HUES48 (cell line): ENCODE results near the gene EGFLAM.
A peak's percentile ranks its signal among the peaks of the same experiment; 100 is the strongest.

Source experiments
- H3K27ac ChIP-seq: one replicate; pipeline ENCODE4 v1.7.0; 2013; ENCODE audit warnings: low read depth, low read length, inconsistent platforms
- H3K27me3 ChIP-seq: 2 replicates; pipeline ENCODE4 v1.6.1; 2013; ENCODE audit warnings: mild to moderate bottlenecking, low read length; ENCODE audit not compliant: control insufficient read depth, insufficient read depth
- H3K36me3 ChIP-seq: 2 replicates; pipeline ENCODE4 v1.6.1; 2013; ENCODE audit warnings: low read length; ENCODE audit not compliant: control insufficient read depth, insufficient read depth
- H3K4me1 ChIP-seq: 2 replicates; pipeline ENCODE4 v1.6.1; 2013; ENCODE audit warnings: mild to moderate bottlenecking, low read length; ENCODE audit not compliant: control insufficient read depth, insufficient read depth
- H3K4me3 ChIP-seq: 2 replicates; pipeline ENCODE4 v1.5.1; 2013; ENCODE audit warnings: mild to moderate bottlenecking, low read depth, low read length
- H3K9ac ChIP-seq: 2 replicates; pipeline ENCODE4 v1.6.1; 2013; ENCODE audit warnings: mild to moderate bottlenecking, low read depth, low read length, moderate library complexity
- H3K9me3 ChIP-seq: 2 replicates; pipeline ENCODE4 v1.6.1; 2013; ENCODE audit warnings: low read length; ENCODE audit not compliant: control insufficient read depth, insufficient read depth

Gene EGFLAM

DNA sequence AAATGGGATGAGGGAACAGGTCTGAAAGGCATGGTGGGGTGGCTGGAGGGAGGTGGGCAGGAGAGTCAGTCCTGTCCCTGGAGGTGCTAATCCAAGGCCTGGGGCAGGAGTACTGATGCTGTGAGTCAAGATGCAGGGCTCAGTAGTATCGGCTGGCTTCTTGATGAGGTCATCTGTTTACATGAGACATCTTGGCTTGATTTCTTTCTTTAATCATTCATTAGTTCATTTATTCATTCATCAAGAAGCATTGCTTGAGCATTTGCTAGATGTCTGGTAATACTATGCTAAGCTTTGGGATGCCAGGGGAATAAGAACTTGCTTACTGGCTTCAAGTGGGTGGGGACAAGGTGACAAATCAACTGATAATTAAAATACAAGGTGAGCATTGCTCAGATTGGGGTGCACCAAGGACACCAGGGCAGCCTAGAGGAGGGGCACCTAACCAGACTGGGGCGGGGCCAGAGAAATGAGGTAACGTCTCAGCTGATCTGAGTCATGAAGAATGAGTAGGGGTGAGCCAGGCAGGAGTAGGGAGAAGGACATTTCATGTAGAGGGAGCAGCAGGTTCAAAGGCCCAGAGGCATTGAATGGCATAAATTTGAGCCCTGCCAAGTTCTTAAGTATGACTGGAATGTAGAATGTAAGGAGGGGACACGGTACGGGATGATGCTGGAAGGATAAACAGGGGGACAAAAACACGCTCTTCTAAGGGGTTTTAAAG lies 88.8 kb downstream of the EGFLAM start:
- Histone ChIP-seq H3K9ac (no peak overlapping the region), H3K27ac (no peak overlapping the region), H3K27me3 (no peaks in the 10 kb centered on the region), H3K9me3 (no peaks in the 10 kb centered on the region), H3K4me3 (no peak overlapping the region), H3K4me1 (no peaks in the 10 kb centered on the region), H3K36me3 (no peaks in the 10 kb centered on the region)

DNA sequence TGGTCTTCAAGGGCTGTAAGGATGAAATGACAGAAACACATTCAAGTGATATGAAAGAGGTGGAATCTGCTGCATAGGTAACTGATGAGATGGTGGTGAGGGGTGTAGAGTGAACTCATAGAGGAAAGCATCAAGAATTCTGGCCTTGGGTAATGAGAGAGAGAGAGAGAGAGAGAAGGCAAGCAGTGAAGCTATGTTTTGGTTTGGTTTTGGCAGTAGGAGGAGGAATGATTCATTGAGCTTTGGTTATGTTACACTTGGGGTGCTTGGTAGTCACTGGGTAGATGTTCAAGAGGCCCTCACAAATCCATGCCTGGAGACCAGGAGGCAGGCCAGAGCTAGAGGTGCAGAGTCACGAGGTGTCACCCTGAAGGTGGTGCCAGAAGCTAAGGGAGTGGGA lies 89.5 kb downstream of the EGFLAM start:
- H3K27ac ChIP-seq, result no peak overlapping the region
- H3K4me3 ChIP-seq, result no peak overlapping the region
- no peak overlapping the region for H3K9ac ChIP-seq
- no peaks in the 10 kb centered on the region for H3K4me1 ChIP-seq
- no peaks in the 10 kb centered on the region for H3K9me3 ChIP-seq
- H3K36me3 ChIP-seq, result no peaks in the 10 kb centered on the region
- H3K27me3 ChIP-seq, result no peaks in the 10 kb centered on the region

GRCh38 chr5:38360323-38361061 lies 102.1 kb downstream of the EGFLAM start:
- no peak overlapping the region for H3K27ac ChIP-seq
- H3K9me3 ChIP-seq, result no peaks in the 10 kb centered on the region
- H3K4me3 ChIP-seq, result no peak overlapping the region
- H3K4me1 ChIP-seq, result no peaks in the 10 kb centered on the region
- H3K36me3 ChIP-seq, result no peaks in the 10 kb centered on the region
- no peak overlapping the region for H3K9ac ChIP-seq
- no peaks in the 10 kb centered on the region for H3K27me3 ChIP-seq

DNA sequence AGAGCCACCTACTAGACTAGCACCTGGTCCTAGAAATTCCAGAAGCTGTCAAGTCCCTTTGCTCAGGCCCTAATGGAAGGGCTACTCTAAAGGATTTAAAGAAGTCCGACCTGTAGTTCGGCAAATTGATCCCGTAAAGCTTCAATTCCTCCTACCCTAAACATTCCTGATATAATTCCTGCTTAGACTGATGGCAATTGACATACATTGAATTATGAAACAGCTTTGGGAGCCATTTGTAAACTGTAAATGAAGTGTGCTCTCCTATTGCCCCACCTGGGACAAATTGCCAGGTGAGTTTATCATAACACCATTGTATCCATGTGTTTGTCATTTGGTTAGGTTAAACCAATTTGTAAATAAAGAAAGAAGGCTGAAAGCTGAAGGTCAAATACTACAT lies 104.4 kb downstream of the EGFLAM start:
- Histone ChIP-seq H3K36me3 (no peaks in the 10 kb centered on the region), H3K9ac (no peak overlapping the region), H3K27me3 (no peaks in the 10 kb centered on the region), H3K4me1 (no peaks in the 10 kb centered on the region), H3K9me3 (no peaks in the 10 kb centered on the region), H3K27ac (no peak overlapping the region), H3K4me3 (no peak overlapping the region)

GRCh38 chr5:38364825-38365224 lies 106.5 kb downstream of the EGFLAM start:
- Histone ChIP-seq H3K4me3 (no peak overlapping the region), H3K27me3 (no peaks in the 10 kb centered on the region), H3K9me3 (no peaks in the 10 kb centered on the region), H3K27ac (no peak overlapping the region), H3K4me1 (no peaks in the 10 kb centered on the region), H3K9ac (no peak overlapping the region), H3K36me3 (no peaks in the 10 kb centered on the region)

- Histone ChIP-seq H3K27me3 (no peaks in the 10 kb centered on the region), H3K36me3 (no peaks in the 10 kb centered on the region), H3K9ac (no peak overlapping the region), H3K9me3 (no peaks in the 10 kb centered on the region), H3K4me1 (no peaks in the 10 kb centered on the region), H3K27ac (peak overlapping the region; percentile 59), H3K4me3 (no peak overlapping the region)
Observed at GRCh38 chr5:38367410-38367809, 109.1 kb downstream of the EGFLAM start.

DNA sequence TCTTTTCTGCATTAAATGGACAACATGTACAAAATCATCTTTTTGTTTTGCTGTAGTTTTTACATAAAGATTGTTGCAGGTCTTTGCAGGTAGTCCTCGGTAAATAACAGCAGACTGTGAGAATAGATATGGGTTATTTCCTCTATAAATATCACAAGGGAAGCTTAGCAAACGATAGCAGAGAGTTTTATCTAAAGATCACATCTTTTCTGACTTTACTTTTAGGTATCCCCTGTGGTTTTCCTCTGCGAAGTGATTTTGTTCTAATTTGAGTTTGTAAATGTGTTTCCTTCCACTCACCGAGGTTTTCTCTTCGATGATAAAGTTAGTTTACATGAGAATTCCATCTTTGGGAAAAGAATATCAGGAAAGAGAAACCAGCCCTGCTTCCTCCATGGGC lies 109.6 kb downstream of the EGFLAM start:
- peak overlapping the region; percentile 59 for H3K27ac ChIP-seq
- no peaks in the 10 kb centered on the region for H3K27me3 ChIP-seq
- no peaks in the 10 kb centered on the region for H3K36me3 ChIP-seq
- H3K9me3 ChIP-seq, result no peaks in the 10 kb centered on the region
- H3K4me1 ChIP-seq, result no peaks in the 10 kb centered on the region
- no peak overlapping the region for H3K9ac ChIP-seq
- no peak overlapping the region for H3K4me3 ChIP-seq

DNA sequence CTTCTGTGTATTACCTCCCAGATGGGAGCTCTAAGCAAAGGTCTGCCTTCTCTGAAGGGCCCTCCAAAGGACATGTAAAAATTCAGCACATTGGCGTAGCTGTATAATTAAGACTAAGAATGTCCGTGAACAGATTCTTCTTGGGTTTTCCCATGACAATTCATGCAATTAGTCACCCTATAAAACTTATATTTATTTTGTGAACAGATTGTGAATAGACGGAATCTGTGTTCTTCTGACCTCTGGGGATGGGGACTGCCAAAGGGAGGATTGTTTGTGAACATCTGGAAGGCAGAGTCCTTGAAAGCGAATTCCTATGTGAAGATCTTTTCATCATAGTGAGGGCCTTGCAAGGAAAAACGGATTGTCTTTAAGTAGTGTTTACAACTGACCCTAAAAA lies 111.3 kb downstream of the EGFLAM start:
- Histone ChIP-seq H3K4me3 (no peak overlapping the region), H3K36me3 (no peaks in the 10 kb centered on the region), H3K27ac (no peak overlapping the region), H3K27me3 (peaks cover 2% of the 10 kb centered on the region; the same call in 1 of the 2 replicates), H3K9ac (no peak overlapping the region), H3K4me1 (no peaks in the 10 kb centered on the region), H3K9me3 (no peaks in the 10 kb centered on the region)

- no peaks in the 10 kb centered on the region for H3K4me1 ChIP-seq
- peaks cover 2% of the 10 kb centered on the region; the same call in 1 of the 2 replicates for H3K27me3 ChIP-seq
- H3K36me3 ChIP-seq, result no peaks in the 10 kb centered on the region
- no peak overlapping the region for H3K9ac ChIP-seq
- no peak overlapping the region for H3K27ac ChIP-seq
- H3K4me3 ChIP-seq, result no peak overlapping the region
- H3K9me3 ChIP-seq, result no peaks in the 10 kb centered on the region
Observed at GRCh38 chr5:38370358-38371100, 112.2 kb downstream of the EGFLAM start.

GRCh38 chr5:38371596-38371995 lies 113.2 kb downstream of the EGFLAM start:
- H3K4me3 ChIP-seq, result no peak overlapping the region
- H3K4me1 ChIP-seq, result no peaks in the 10 kb centered on the region
- H3K9ac ChIP-seq, result no peak overlapping the region
- H3K9me3 ChIP-seq, result no peaks in the 10 kb centered on the region
- no peaks in the 10 kb centered on the region for H3K36me3 ChIP-seq
- H3K27me3 ChIP-seq, result peaks cover 2% of the 10 kb centered on the region; the same call in 1 of the 2 replicates
- H3K27ac ChIP-seq, result no peak overlapping the region

DNA sequence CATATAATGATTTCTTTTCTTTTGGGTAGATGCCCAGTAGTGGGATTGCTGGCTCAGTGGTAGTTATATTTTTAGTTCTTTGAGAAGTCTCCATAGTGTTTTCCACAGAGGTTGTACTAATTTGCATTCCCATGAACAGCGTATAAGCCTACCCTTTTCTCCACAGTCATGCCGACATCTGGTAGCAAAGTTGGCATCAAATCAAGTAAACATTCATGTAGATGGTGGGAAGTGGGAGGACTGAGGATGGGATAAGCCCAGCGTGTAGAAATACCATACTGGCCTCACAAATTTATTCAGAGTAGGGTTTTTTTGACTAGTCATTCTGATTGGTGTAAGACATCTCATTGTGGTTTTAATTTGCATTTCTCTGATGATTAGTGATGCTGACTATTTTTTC lies 115.4 kb downstream of the EGFLAM start:
- Histone ChIP-seq H3K9me3 (no peaks in the 10 kb centered on the region), H3K27ac (no peak overlapping the region), H3K4me1 (no peaks in the 10 kb centered on the region), H3K9ac (no peak overlapping the region), H3K4me3 (no peak overlapping the region), H3K36me3 (no peaks in the 10 kb centered on the region), H3K27me3 (peaks cover 11% of the 10 kb centered on the region; the same call in 1 of the 2 replicates)
